SK-N-SH (cell line): ENCODE data around the gene NLGN3.

Source experiments
- CTCF ChIP-seq: fragments of 200-600 bp; sonication (generic); IDR thresholded peaks from 2 replicates; pipeline ENCODE4 v1.6.1; 2017; ENCODE audit warnings: antibody characterized with exemption, mild to moderate bottlenecking, moderate library complexity
- ELF1 ChIP-seq: IDR thresholded peaks from 2 replicates; pipeline ENCODE4 v1.4.0; 2012
- EP300 ChIP-seq, 2 experiments: IDR thresholded peaks; 2 replicates each; pipeline versions ENCODE4 v1.4.0 to v1.6.1; 2012; ENCODE audit warnings: borderline replicate concordance in 1 of 2, low read depth in 1 of 2, low read length in 1 of 2
- GABPA ChIP-seq: IDR thresholded peaks from 2 replicates; pipeline ENCODE4 v1.4.0; 2012; ENCODE audit warnings: low read depth, mild to moderate bottlenecking
- GATA2 ChIP-seq: sonication (generic); formaldehyde crosslinking; IDR thresholded peaks from 2 replicates; pipeline ENCODE4 v1.5.0; 2020; ENCODE audit warnings: mild to moderate bottlenecking, missing genetic modification reagents
- JUND ChIP-seq: IDR thresholded peaks from 2 replicates; pipeline ENCODE4 v1.4.0; 2012
- POLR2AphosphoS5 ChIP-seq: IDR thresholded peaks from 2 replicates; pipeline ENCODE4 v1.6.1; 2012; ENCODE audit warnings: low read depth, low read length
- RXRA ChIP-seq: IDR thresholded peaks from 2 replicates; pipeline ENCODE4 v1.4.0; 2012; ENCODE audit warnings: low read depth, mild to moderate bottlenecking, borderline replicate concordance
- SMC3 ChIP-seq: IDR thresholded peaks from 2 replicates; pipeline ENCODE4 v1.6.1; 2012; ENCODE audit warnings: low read depth, low read length, improper control_type of control experiment
- TAF1 ChIP-seq: IDR thresholded peaks from 2 replicates; pipeline ENCODE4 v1.6.1; 2012; ENCODE audit warnings: low read depth, mild to moderate bottlenecking, low read length, moderate library complexity, borderline replicate concordance
- USF2 ChIP-seq: fragments of 150-350 bp; IDR thresholded peaks from 2 replicates; pipeline ENCODE4 v1.6.1; 2017; ENCODE audit warnings: antibody characterized with exemption, low read length, low read depth, borderline replicate concordance
- TF ChIP-seq, protein P1 (sequence below): IDR thresholded peaks from 2 replicates; pipeline ENCODE4 v1.4.0; 2012; ENCODE audit warnings: low read depth
- TF ChIP-seq, protein P2 (sequence below): IDR thresholded peaks from 2 replicates; pipeline ENCODE4 v1.4.0; 2012; ENCODE audit warnings: low read depth, borderline replicate concordance

DNA sequence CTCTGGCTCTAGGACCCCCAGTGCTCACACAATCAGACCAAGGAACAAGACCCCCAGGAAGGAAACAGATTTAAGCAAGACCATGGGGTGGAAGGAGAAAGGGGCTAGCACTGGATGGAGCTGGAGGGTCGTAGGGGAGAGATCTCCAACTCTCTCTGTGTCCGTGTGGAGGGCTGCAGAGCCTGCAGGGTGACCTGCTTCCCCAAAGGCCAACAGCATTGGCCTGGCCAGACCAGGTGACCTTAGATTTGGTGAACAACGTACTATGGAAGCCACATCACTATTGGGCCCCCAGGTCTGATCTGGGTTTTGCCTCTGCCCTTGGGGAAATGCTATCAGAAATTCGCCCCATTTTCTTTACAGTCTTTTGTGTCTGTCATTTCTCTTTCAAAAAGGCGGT is 26.0 kb downstream of the NLGN3 start:
- TF ChIP-seq CTCF: no peak
- TF ChIP-seq RXRA: no peak
- TF ChIP-seq JUND: no peak
- TF ChIP-seq, protein P1, sequence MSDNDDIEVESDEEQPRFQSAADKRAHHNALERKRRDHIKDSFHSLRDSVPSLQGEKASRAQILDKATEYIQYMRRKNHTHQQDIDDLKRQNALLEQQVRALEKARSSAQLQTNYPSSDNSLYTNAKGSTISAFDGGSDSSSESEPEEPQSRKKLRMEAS: no peak
- no peak for TF ChIP-seq GABPA
- TF ChIP-seq, protein P2, sequence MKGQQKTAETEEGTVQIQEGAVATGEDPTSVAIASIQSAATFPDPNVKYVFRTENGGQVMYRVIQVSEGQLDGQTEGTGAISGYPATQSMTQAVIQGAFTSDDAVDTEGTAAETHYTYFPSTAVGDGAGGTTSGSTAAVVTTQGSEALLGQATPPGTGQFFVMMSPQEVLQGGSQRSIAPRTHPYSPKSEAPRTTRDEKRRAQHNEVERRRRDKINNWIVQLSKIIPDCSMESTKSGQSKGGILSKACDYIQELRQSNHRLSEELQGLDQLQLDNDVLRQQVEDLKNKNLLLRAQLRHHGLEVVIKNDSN: no peak
- TF ChIP-seq USF2: no peak
- no peak for TF ChIP-seq SMC3
- no peak for TF ChIP-seq TAF1
- TF ChIP-seq EP300 (IDR thresholded peaks at IDR 0.05; ENCODE audit: borderline replicate concordance in 1 of 2, low read depth in 1 of 2, low read length in 1 of 2): no peak
- TF ChIP-seq GATA2 (CRISPR knock-in tag): no peak
- TF ChIP-seq POLR2AphosphoS5: no peak
- no peak for TF ChIP-seq ELF1
